Embryonic facial prominence (tissue), 1 donor: ENCODE measurements around the gene BRWD1.

Experiments used
- DNase-seq: peaks from one replicate; pipeline ENCODE4 v3.0.0-alpha.2; 2016; ENCODE audit errors: extremely low spot score

The BRWD1 gene

DNA sequence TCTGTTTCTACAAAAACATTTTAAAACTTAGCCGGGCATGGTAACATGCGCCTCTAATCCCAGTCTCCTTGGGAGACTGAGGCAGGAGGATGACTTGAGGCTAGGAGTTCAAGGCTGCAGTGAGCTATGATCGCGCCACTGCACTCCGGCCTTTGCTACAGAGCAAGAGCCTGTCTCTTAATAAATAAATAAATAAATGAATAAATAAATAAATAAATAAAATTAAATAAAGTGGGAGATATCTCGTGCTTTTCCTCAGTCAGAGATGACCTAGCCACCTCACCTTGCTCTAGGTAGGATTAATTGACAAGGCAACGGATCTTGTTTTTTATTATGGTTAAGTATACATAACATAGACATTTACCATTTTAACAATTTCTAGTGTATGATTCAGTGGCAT, 14.3 kb upstream of the BRWD1 start:
- DNase-seq, result no peak

- no peak for DNase-seq
These were observed 13.3 kb upstream of the BRWD1 start for GRCh38 chr21:39326607-39327307.

DNA sequence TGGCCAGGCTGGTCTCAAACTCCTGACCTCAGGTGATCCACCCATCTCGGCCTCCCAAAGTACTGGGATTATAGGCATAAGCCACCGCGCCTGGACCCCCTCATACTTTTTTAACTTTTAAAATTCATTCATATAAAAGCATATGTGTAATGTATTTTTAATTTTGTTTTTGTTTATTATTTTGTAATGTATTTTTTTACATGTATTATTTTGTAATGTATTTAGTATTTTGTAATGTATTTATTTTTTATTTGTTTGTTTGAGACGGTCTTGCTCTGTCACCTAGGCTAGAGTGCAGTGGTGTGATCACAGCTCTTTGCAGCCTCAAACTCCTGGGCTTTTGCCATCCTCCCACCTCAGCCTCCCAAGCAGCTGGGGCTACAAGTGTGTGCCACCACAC, 12.0 kb upstream of the BRWD1 start:
- DNase-seq, result no peak

GRCh38 chr21:39321424-39321823, 8.0 kb upstream of the BRWD1 start:
- no peak for DNase-seq

- no peak for DNase-seq
These were observed 6.4 kb upstream of the BRWD1 start for GRCh38 chr21:39319814-39320332.

- DNase-seq, result no peak
These were observed 5.9 kb upstream of the BRWD1 start for GRCh38 chr21:39319251-39319756.

GRCh38 chr21:39318091-39318959, 4.9 kb upstream of the BRWD1 start:
- no peak for DNase-seq

GRCh38 chr21:39317134-39318090, 4.0 kb upstream of the BRWD1 start:
- no peak for DNase-seq

- DNase-seq, result no peak
These were observed 3.3 kb upstream of the BRWD1 start for GRCh38 chr21:39316729-39317128.

DNA sequence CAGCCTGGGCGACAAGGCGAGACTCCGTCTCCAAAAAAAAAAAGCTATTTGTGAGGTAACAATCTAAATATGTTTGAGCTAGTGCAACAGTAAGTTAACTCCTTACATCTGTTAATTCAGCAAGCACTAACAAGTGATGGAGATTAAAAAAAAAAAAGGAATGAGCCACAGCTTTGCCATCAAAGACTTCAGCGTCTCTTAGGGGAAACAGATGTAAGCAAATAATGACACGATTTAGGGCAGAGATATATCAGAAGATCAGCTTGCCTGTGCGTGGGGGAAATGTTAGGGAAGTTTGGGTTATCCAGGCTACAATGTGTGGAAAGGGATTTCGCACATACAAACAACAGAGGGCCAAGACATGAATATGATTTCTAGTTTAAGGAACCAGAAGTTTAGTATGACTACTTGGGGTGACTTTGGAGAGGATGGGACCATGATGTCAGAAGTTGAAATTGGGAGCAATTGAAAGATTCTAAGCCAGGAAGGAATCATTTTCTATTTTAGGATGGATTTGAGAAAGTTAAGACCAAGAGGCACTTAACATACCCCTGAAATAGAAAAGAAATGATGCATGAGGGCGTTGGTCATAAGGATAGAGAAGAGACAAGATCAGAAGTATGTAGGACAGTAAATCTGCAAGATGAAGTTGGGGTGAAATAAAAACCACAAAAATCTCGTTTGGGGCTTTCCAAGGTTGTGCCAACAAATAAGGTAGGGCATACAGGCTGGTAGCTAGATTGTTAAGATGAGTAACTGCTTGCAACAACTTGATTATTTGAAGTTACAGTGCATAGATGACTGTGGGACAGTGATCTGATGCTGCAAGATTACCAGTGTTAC, 2.4 kb upstream of the BRWD1 start:
- no peak for DNase-seq

- DNase-seq, result peak; percentile 55
These were observed 953 bp upstream of the BRWD1 start for GRCh38 chr21:39314143-39315027.

- no peak for DNase-seq
These were observed 326 bp downstream of the BRWD1 start for GRCh38 chr21:39313042-39313570.

DNA sequence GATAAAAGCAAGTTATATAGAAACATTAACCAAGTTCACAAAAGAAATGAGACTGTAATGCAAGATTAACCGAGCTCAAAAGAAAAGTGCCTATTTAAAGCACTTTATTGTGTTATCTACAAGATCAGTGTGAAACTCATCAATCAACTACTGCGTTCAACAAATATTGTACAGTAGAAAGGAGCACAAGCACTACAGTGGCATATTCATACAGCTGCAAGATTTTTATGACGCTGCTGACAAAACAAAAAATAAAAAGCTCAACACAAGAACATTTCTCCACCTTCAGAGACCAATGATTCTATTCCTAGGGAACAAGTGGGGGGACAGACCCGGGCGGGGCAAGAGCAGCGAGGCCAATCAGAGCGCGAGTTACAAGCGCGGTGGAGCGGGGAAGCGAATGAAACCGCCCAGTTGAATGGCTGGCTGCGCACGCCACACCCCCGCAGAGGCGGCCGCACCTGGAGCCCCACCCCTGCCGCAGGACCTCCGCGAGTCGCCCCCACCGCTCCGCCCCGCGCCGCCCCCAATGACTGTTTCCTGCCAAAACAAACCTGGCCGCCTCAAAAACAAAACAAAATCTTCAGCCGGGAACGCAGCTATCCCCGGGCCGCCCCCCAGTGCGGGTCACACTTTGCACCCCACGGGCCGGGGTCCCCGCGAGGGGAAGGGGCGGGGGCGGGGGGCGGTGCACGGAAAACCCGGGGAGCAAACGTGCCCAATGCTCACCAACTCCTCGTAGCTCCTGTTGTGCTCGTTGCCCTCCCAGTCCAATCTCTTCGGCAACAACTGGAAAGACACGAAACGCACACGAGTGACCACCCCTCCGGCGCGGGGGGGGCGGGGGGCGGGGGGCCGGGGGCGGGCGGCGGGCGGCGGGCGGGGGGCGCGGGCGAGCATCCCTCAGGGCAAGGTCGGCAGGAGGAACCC, 1.1 kb downstream of the BRWD1 start:
- DNase-seq, result peak; percentile 79

DNA sequence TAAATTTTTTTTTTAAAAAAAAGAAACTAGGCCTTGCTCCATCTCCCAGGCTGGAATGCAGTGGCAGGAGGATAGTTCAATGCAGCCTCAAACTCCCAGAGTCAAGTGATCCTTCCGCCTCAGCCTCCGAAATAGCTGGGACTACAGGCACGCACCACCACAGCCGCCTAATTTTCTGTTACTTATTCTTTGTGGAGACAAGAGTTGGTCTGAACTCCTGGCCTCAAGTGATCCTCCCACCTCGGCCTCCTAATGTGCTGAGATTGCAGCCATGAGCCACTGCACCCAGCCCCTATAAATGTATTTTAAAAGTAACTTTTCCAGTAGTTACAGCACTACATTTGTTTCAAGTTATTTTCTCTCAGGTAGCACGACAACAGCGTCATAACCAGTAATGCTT, 2.3 kb downstream of the BRWD1 start:
- no peak for DNase-seq

- DNase-seq, result no peak
These were observed 6.0 kb downstream of the BRWD1 start for GRCh38 chr21:39307466-39307865.

DNA sequence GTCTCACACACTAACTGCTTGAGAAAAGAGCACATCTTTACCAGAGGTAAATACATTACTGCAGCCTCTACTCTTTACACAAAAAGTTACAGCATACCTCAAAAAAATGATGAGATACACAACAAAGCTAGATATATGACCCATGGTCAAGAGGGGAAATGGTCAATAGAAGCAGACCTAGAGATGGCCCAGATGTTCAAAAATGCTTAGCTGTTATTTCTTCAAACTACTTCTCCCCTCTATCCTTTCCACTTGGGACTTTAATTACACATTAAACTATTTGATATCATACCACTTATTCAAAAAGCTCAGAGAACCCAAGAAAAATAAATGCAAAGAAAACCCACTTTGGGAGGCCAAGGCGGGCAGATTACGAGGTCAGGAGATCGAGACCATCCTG, 12.8 kb downstream of the BRWD1 start:
- DNase-seq, result no peak

DNA sequence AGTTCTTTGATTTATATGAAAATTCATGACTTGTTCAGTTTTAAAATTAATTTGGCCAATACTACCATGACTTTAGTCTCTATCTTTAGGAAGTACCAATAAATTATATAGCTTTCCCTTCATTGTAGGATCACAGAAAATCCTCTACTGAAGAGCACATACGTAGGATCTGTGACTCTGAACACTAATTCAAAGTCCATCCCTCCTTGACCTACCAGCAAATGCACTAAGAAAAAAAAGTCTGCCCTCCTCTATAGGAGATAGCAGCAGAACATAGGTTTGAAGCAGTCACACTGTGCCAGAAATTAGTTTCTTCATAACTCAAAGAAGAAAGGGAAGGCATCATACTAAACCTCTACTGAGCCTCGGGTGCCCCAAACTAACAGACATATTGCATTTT, 16.5 kb downstream of the BRWD1 start:
- DNase-seq, result no peak

DNA sequence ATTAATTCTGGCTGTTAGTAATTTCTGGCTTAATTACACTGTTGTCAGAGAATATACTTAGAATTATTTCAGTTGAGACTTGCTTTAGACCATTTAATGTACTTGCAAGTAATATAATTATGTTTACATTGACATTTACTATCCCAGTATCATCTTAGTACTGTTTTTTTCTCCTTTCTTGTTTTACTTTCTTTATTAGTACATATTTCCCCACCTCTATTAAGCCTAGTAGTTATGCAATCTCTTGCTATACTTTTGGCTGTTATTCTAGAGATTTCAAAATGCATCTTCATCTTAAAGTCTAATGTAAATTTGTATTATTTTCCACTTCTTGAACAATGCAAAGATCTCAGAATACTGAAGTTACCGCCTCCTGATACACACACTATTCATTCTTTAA, 24.4 kb downstream of the BRWD1 start:
- no peak for DNase-seq
